ENCODE data around the gene ZNF136. TPM values are rescaled to one million over a fixed set of nuclear protein-coding genes. Genes with fewer than 3 reads are reported as not detected.

The ZNF136 gene
- total and polyA plus RNA-seq, 5 donors, result 3.6 to 7.2 (median 5.4) TPM

DNA sequence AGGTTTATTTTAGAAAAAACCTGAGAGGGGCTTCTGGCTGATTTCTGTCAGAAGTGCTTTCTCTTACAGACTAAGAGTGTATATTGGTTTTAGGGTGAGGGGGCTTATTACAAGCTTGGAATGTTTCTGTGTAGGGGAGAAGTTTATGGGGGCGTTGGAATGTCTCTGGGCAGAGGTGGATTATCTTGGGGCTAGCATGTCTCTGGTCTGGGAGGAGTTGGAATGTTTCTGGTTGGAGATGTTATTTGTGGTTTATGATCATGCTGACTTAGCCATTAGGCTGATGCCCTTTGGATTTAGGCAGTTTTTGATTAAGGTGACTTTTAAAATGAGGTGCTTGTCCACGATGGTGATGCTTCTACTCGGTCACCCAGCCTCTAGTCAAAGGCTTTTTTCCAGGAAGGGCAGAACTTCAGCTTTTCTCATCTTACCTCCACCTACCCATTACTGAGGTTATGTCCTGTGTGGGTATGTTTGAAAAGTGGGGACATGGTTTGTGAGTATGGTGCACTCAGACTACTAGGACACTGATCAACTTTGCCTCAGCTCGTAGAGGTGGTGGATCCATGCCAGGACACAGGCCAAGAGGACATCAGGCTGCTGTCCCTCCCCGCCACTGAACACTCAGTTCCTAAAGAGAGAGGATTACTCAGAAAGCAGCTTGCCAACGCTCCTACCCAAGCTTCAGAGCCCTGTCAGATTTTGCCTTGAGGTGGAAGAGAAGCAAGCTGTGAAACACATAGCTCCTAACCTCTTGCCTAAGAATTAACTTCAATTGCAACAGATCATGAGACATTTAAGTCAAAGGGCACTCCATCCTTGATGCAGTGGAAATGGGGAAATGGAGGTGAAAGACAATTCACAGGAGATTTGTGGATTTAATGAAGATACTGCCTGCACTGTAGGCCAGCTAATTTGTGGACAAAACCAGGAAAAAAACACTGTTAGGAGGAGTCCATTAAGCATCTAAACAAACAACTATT lies 68.1 kb downstream of the ZNF136 start:
- peak; percentile 72 to 81 for ATAC-seq

GRCh38 chr19:12232961-12233360 lies 70.1 kb downstream of the ZNF136 start:
- ATAC-seq (no peak), DNase-seq (no peak)
- intact Hi-C loops (cut with DNase I), result no loop called here
- no peaks in the 10 kb centered on the region for H3K27me3 ChIP-seq (ENCODE audit: control insufficient read depth, insufficient read depth)
- H3K9me3 ChIP-seq (ENCODE audit: control insufficient read depth, low read length), result no peaks in the 10 kb centered on the region
- no peak overlapping the region for H3K4me3 ChIP-seq (ENCODE audit: low read length)
- WGBS, result 72% methylated on average over 3 of the region's 3 CpGs
- no peak overlapping the region for H3K27ac ChIP-seq (ENCODE audit: low read length)
- H3K4me1 ChIP-seq (ENCODE audit: control insufficient read depth, insufficient read depth, low read length), result peaks cover 6% of the 10 kb centered on the region

More for the DNA sequence above, 68.1 kb downstream of the ZNF136 start:
- Histone ChIP-seq H3K4me1 (ENCODE audit: control insufficient read depth, insufficient read depth, low read length) (peaks cover 6% of the 10 kb centered on the region), H3K27ac (ENCODE audit: low read length) (peak overlapping the region; percentile 79), H3K4me3 (ENCODE audit: low read length) (no peak overlapping the region), H3K27me3 (ENCODE audit: control insufficient read depth, insufficient read depth) (no peaks in the 10 kb centered on the region), H3K9me3 (ENCODE audit: control insufficient read depth, low read length) (no peaks in the 10 kb centered on the region)
- peak in 2 of 3 donors; percentile 28 to 62 for DNase-seq
- intact Hi-C loops (cut with DNase I), result no loop called here
- WGBS, result 85% methylated on average over 6 of the region's 6 CpGs

DNA sequence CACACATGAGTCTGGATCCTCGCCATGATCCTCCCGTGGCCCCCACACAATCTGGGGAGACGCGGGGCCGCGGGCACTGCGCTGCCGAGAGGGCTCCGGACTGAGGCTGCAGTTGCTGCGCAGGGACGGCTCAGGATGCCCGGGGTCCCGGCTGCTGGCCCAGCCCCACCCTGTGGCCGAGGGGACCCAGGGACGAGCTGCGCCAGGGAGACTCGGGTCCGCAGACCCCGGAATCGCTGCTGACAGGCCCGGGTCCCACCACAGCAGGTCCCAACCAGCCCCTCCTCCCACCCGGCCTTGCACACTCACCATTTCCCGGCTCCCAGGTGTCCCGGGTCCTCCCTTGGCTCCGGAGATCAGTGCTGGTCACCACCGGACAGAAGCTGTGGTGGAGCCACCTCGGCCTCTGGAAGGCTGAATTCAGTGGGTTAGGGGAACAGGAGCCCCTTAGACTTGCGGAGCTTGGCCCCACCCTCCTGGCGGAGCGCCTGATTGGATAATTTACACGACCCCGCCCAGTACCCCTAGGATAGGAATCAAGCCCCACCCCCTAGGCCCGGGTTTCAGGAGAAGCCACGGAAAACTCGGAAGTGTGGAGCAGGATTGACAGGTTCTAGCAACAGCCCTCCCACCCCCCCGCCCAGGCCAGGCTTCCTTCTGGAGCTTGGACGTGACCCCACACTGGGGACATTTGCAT lies 74.4 kb downstream of the ZNF136 start:
- intact Hi-C loops (cut with DNase I), result no loop called here
- ATAC-seq (peak in 1 of 2 donors; percentile 31), DNase-seq (peak in 1 of 3 donors; percentile 51)
- no peak overlapping the region for H3K4me3 ChIP-seq (ENCODE audit: low read length)
- no peaks in the 10 kb centered on the region for H3K4me1 ChIP-seq (ENCODE audit: control insufficient read depth, insufficient read depth, low read length)
- 96% methylated on average over 37 of the region's 37 CpGs for WGBS
- H3K27ac ChIP-seq (ENCODE audit: low read length), result no peak overlapping the region
- no peaks in the 10 kb centered on the region for H3K9me3 ChIP-seq (ENCODE audit: control insufficient read depth, low read length)
- no peaks in the 10 kb centered on the region for H3K27me3 ChIP-seq (ENCODE audit: control insufficient read depth, insufficient read depth)

Other genes starting within 250 kb of the ZNF136 start
- gene ZNF700, start 238.0 kb upstream of the ZNF136 start, total RNA-seq, result 1 to 10 TPM; 4.6 to 6.2 (median 5.1) TPM
- gene ZNF700, start 238.0 kb upstream of the ZNF136 start, polyA plus RNA-seq, result 3.3 TPM
- 1 to 10 TPM; 1.8 to 5.9 (median 3.7) TPM for gene ZNF763, start 198.1 kb upstream of the ZNF136 start, total RNA-seq
- 2.8 TPM for gene ZNF763, start 198.1 kb upstream of the ZNF136 start, polyA plus RNA-seq
- gene ZNF433, start 127.4 kb upstream of the ZNF136 start, total RNA-seq, result 1 to 10 TPM; 3.5 to 5.0 (median 3.9) TPM
- 4.0 TPM for gene ZNF433, start 127.4 kb upstream of the ZNF136 start, polyA plus RNA-seq
- under 1 TPM in 2 of 4 donors, not detected in 2; 0.20 to 0.38 TPM for gene ZNF878, start 110.1 kb upstream of the ZNF136 start, total RNA-seq
- 0.23 TPM for gene ZNF878, start 110.1 kb upstream of the ZNF136 start, polyA plus RNA-seq
- 10 to 100 TPM in 3 of 4 donors, 1 to 10 TPM in 1; 9.6 to 14.7 (median 13.6) TPM for gene ZNF844, start 98.4 kb upstream of the ZNF136 start, total RNA-seq
- 5.6 TPM for gene ZNF844, start 98.4 kb upstream of the ZNF136 start, polyA plus RNA-seq
- 1 to 10 TPM in 3 of 4 donors, under 1 TPM in 1; 0.42 to 2.5 (median 2.1) TPM for gene ZNF20, start 22.7 kb upstream of the ZNF136 start, total RNA-seq
- 1.2 TPM for gene ZNF20, start 22.7 kb upstream of the ZNF136 start, polyA plus RNA-seq
- 1 to 10 TPM; 4.3 to 7.0 (median 5.4) TPM for gene ZNF625, start 6.4 kb upstream of the ZNF136 start, total RNA-seq
- gene ZNF625, start 6.4 kb upstream of the ZNF136 start, polyA plus RNA-seq, result 1.2 TPM
- gene ZNF44, start 131.8 kb downstream of the ZNF136 start, total RNA-seq, result 10 to 100 TPM in 1 of 4 donors, 1 to 10 TPM in 3; 8.9 to 13.1 (median 9.5) TPM
- gene ZNF44, start 131.8 kb downstream of the ZNF136 start, polyA plus RNA-seq, result 5.3 TPM
- gene ZNF563, start 170.5 kb downstream of the ZNF136 start, total RNA-seq, result 1 to 10 TPM; 4.5 to 5.3 (median 4.8) TPM
- gene ZNF563, start 170.5 kb downstream of the ZNF136 start, polyA plus RNA-seq, result 5.7 TPM
- 1 to 10 TPM; 2.7 to 3.7 (median 3.2) TPM for gene ZNF442, start 202.6 kb downstream of the ZNF136 start, total RNA-seq
- gene ZNF442, start 202.6 kb downstream of the ZNF136 start, polyA plus RNA-seq, result 0.84 TPM
- gene ZNF799, start 238.2 kb downstream of the ZNF136 start, total RNA-seq, result 1 to 10 TPM; 2.3 to 3.4 (median 3.0) TPM
- gene ZNF799, start 238.2 kb downstream of the ZNF136 start, polyA plus RNA-seq, result 2.1 TPM

All from right cardiac atrium (tissue), 5 donors.